Jurkat, Clone E6-1 (cell line): Measurements from ENCODE around the gene ZNF469.

ENCODE experiments used
- DNase-seq: peaks from one replicate; pipeline ENCODE4 v3.0.0-alpha.2; 2011; ENCODE audit warnings: low read depth, low spot score
- H3K4me3 ChIP-seq: 2 replicates; pipeline ENCODE4 v1.5.1; 2011; ENCODE audit warnings: mild to moderate bottlenecking, low read length, control low read depth, moderate library complexity

The ZNF469 gene

DNA sequence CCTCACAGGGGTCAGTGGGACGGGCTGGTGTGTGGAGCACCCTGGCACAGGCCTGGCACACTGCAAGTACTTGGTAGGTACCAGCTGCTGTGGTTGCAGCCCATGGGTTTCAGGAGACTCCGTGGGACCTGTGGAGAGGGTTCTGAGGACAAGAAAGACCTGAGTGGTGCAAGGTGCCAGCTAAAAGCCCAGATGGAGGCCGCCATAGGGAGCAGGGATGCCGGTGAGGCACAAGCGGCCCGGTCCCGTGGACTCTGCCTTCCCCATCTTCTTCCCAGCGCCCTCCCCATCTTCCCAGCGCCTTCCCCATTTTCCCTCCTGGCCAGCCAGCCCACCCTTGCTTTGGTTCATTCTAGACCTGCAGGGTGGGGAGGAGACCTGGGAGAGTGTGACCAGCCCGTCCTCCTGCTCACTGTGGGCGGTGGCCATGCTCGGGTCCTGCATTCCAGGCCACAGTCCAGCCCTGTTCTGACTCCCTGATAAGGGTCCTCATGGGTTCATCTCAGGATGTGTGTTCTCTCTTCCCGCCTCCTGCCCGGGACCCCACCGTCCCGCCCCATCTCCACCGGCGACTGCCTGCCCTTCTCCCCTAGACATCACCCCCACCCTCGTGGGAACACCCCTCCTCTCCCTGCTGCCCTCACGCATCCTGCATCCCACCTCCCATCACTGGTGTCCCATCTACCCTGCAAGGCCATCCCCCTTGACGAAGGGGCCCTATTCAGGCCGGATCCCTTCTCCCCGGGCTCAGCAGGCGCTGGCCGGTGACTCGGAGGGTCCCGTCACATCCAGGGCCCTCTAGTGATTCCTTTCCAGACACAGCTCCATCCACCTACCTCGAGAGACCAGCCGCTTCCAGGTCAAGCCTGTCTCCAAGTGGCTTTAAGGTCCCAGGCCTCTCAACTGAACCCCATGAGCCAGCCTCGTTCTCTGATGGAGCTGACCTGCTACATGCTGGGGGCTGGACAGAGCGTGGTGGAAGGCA is 3.4 kb downstream of the ZNF469 start:
- no peak for DNase-seq
- H3K4me3 ChIP-seq, result no peak overlapping the region

GRCh38 chr16:88387180-88387765 is 4.5 kb downstream of the ZNF469 start:
- H3K4me3 ChIP-seq, result no peak overlapping the region
- DNase-seq, result no peak

DNA sequence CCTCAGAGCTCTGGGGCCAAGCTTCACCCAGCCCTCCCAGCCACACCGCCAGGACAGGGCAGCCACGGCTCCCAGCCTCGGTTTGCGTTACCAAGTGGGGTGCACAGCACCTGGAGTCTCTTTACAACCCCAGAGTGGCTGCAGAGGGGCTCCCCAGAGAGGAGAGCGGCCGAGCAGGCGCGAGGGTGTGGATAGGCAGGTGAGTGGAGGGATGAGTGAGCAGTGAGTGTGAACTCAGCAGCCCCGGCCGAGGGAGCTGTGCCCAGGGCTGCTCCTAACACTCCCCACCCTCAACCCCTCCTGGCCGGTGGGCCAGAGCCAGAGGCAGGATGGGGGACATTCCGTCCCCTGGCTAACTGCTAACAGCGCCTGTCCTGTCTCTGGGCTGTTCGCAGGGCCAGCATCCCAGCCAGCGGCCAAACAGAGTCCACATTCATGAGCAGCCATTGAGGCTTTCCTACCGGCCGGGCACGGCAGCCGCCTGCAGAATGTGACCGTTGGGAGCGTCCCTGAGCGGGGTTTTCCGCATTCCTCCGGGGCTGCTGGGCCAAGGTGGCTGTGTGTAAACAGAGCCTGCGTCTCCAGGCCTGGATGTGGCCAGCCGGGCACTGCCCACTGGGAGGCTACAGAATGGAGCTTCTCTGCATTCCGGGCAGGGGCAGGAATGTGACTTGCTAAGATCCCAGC is 5.3 kb downstream of the ZNF469 start:
- no peak overlapping the region for H3K4me3 ChIP-seq
- DNase-seq, result no peak

DNA sequence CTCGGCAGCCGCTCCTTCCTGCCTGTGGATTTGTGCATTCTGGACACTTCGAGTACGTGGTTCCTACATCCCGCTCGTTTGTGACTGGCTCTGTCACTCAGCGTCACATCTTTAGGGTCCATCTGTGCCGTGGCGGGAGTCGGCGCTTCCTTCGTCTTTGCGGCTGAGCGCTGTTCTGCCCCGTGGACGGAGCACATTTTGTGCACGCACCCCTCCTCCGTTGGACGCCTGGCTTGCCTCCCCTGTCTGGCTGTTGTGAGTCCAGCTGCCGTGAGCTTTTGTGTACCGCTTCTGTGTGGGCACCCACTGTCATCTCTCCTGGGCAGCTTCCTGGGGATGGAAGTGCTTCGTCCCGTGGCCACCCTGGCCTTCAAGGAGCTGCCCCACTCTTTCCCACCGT is 6.4 kb downstream of the ZNF469 start:
- no peak overlapping the region for H3K4me3 ChIP-seq
- no peak for DNase-seq

DNA sequence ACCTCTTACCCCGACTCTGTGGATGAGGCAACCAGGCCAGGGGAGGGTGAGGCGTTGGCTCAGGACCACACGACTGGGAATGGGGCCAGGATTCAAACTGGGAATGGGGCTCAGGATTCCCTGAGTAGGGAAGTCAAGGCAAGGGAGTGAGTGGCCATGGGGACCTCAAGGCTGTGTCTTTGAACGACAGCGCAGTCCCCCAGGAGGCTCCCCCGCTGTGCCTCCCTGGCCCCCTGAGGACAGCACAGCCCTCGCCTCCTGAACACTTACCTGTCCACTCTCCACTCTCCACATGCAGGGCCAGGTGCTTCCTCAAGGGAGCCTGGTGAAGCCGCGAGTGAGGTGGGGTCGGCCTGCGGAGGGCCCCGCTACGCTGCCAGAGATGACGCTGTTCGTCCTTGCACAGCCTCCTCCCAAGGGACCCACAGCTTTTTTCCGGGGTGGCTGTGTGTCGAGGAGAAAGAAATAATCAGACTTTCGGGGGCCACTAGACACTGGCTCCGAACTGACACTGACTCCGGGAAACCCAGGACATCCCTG is 6.9 kb downstream of the ZNF469 start:
- DNase-seq, result no peak
- no peak overlapping the region for H3K4me3 ChIP-seq

- no peak for DNase-seq
Observed at GRCh38 chr16:88390265-88390664, 7.5 kb downstream of the ZNF469 start.

GRCh38 chr16:88390735-88391134 is 8.0 kb downstream of the ZNF469 start:
- no peak overlapping the region for H3K4me3 ChIP-seq

More at GRCh38 chr16:88390265-88390664, 7.5 kb downstream of the ZNF469 start:
- no peak overlapping the region for H3K4me3 ChIP-seq

DNA sequence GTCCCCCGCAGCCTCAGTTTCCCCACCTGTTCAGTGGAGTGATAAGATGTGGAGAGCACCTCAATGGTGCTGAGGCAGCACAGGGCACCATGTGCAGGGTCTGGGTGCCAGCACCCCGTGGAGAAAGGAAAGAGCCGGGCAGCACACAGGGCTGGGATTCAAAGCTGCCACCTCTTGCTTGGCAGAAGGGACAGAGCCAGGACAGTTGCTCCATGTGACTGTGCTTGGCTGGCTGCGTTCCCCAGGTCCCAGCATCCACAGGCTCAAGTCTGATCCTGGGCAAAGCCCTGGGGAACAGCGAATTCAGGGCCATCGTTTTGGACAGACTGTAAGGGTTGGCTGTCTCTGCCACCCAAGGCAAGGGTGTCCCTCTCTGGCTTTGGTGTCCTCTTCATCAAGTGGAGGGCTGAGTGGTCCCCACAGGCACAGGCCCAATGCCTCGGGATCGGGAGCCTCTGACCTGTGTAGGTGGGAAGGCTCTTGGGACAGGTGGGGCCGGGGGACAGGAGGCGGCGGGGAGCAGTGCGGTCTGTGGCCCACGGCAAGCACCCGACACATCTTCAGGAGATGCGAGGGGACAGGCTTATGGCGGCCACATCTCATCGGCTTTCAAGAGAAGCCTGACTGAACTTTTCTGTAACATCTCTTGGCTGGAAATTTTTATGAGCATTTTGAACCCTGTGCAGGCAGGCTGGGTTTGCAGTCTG is 8.5 kb downstream of the ZNF469 start:
- no peak for DNase-seq
- H3K4me3 ChIP-seq, result no peak overlapping the region

More at GRCh38 chr16:88390735-88391134, 8.0 kb downstream of the ZNF469 start:
- DNase-seq, result no peak

- no peak for DNase-seq
Observed at GRCh38 chr16:88392111-88392510, 9.4 kb downstream of the ZNF469 start.

GRCh38 chr16:88392616-88393015 is 9.9 kb downstream of the ZNF469 start:
- H3K4me3 ChIP-seq, result no peak overlapping the region
- DNase-seq, result no peak

More at GRCh38 chr16:88392111-88392510, 9.4 kb downstream of the ZNF469 start:
- H3K4me3 ChIP-seq, result no peak overlapping the region

GRCh38 chr16:88393034-88393433 is 10.3 kb downstream of the ZNF469 start:
- H3K4me3 ChIP-seq, result no peak overlapping the region
- DNase-seq, result no peak

GRCh38 chr16:88393571-88393970 is 10.8 kb downstream of the ZNF469 start:
- DNase-seq, result no peak
- H3K4me3 ChIP-seq, result no peak overlapping the region

GRCh38 chr16:88394426-88394825 is 11.7 kb downstream of the ZNF469 start:
- no peak for DNase-seq
- H3K4me3 ChIP-seq, result no peak overlapping the region

DNA sequence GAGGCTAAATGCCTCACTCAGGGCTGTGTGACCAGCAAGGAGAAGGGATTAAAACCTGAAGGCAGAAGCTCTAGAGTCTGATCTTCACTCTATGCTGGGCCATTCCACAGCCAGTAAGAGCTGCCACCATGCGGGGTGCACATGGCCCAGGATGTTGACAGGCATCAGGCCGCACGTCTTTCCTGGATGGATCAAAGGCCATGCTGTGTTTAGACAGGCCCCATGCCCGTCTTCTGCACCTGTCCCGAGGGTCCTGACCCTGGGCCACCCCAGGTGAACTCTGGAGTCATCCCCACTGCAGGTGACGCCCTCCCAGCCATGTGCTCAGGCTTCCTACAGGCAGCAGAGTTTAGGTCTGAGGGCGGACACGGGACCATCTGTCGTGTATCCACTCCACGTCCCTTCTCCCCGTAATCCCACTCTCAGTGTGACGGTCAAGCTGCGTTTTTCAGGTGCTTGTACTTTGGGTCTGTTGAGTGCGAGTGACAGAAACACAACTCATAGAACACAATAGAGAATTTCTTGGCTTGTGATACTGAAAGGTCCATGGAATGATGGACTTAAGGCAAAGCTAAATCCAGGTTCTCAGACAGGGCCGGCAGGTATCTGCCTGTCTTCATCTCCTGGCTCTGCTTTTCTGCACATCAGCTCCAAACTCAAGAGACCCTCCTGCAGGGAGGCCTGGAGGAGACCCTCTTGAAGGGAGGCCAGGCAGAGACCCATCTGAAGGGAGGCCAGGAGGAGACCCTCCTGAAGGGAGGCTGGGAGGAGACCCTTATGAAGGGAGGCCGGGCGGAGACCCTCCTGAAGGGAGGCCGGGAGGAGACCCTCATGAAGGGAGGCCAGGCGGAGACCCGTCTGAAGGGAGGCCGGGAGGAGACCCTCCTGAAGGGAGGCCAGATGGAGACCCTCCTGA is 13.2 kb downstream of the ZNF469 start:
- DNase-seq, result no peak
- H3K4me3 ChIP-seq, result no peak overlapping the region

DNA sequence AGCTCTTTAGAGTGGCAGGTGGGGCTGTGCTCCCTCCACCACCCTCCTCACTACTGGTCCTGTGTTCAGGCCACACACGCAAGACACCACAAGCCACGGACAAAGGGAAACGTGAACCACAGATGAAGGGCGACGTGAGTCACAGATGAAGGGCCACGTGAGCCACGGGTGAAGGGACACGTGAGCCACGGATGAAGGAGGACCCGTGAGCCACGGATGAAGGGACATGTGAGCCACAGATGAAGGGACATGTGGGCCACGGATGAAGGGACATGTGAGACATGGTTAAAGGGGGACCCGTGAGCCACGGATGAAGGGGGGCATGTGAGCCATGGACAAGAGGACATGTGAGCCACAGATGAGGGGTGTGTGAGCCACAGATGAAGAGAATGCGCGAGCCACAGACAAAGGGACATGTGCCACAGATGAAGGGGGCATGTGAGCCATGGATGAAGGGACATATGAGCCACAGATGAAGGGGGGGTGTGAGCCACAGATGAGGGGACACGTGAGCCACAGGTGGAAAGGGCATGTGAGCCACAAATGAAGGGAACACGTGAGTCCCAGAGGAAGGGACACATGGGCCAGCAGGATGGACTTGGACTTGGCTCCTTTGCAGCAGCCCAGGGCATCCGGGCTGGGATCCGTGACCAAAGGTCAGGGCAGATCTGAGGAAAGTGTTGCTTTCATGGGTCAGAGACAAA is 15.6 kb downstream of the ZNF469 start:
- H3K4me3 ChIP-seq, result no peak overlapping the region
- no peak for DNase-seq

GRCh38 chr16:88398874-88399178 is 16.1 kb downstream of the ZNF469 start:
- DNase-seq, result no peak

GRCh38 chr16:88400186-88400585 is 17.4 kb downstream of the ZNF469 start:
- DNase-seq, result no peak
- no peak overlapping the region for H3K4me3 ChIP-seq

More at GRCh38 chr16:88398874-88399178, 16.1 kb downstream of the ZNF469 start:
- no peak overlapping the region for H3K4me3 ChIP-seq
